Activated CD8-positive, alpha-beta memory T cell treated with anti-CD3 and anti-CD28 coated beads for 48 hours (primary cell): ENCODE data around the gene CRNN.

Experiments
- DNase-seq, 3 experiments: peaks; one replicate each; pipeline ENCODE4 v3.0.0-alpha.2; 2020; ENCODE audit warnings: low read depth in 2 of 3, low spot score in 2 of 3

The CRNN gene

GRCh38 chr1:152426731-152427130 is 12.7 kb upstream of the CRNN start:
- DNase-seq: no peak

- DNase-seq: no peak
Observed at GRCh38 chr1:152419917-152420316, 5.9 kb upstream of the CRNN start.

DNA sequence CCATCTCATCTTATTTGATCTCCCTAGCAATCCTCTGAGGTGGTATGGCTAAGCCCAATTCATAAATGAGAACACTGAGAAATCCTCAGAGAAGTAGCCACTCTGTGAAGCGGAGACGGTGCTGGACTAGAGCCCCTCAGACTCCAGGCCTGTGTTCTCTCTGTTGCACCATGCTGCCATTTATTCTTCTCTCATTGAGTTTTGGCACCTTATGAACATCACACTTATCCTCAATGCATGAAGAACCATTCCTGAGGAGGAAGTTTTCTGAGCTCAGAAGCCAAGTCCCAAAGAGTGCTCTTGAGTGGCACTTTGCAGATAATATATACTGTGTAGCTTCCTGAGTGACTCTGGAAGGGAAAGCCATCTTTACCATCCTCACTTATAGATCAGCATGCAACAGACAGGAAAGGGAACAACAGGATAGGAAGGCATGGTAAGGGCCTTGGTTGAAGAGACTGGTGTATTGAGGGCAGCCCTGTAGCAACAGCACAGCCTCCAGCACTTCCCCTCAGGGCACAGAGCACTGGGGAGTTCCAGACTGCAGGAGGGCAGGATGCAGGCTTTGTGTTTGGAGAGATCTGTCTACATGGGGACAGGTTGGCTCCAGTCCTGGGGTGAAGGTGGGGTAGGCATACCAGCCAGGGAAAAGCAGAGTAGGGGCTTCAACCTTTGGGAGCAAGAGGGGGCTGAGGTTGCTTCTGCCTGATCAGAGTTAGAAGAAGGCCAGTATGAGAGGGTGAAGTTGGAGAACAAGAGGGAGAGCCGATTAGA is 1.6 kb upstream of the CRNN start:
- DNase-seq: no peak

GRCh38 chr1:152412756-152413155 is 1.3 kb downstream of the CRNN start:
- DNase-seq: no peak

GRCh38 chr1:152411134-152411533 is 2.9 kb downstream of the CRNN start:
- DNase-seq: no peak

GRCh38 chr1:152410599-152410998 is 3.5 kb downstream of the CRNN start:
- DNase-seq: no peak

GRCh38 chr1:152410028-152410427 is 4.0 kb downstream of the CRNN start:
- DNase-seq: no peak

DNA sequence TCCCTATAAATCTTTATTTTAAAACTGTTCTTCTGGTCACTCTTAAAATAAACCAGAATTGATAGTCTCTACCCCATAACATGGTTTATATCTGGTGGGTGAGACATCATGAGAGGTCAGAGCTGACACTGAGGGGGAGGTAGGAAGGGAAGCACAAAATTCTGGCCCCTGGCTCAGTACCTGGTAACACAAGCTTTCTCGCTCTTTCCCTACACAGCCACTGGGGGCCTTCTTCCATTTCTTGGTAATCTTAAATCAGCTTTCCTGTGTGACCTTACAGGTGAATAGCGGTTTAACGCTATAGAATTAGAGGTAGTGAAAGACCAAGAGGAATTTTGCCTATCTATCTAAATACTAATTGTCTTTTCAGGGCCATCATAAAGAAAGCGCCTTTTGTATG is 5.4 kb downstream of the CRNN start:
- no peak for DNase-seq

GRCh38 chr1:152398812-152399698 is 15.0 kb downstream of the CRNN start:
- no peak for DNase-seq

- DNase-seq: no peak
Observed at GRCh38 chr1:152397474-152397873, 16.6 kb downstream of the CRNN start.

DNA sequence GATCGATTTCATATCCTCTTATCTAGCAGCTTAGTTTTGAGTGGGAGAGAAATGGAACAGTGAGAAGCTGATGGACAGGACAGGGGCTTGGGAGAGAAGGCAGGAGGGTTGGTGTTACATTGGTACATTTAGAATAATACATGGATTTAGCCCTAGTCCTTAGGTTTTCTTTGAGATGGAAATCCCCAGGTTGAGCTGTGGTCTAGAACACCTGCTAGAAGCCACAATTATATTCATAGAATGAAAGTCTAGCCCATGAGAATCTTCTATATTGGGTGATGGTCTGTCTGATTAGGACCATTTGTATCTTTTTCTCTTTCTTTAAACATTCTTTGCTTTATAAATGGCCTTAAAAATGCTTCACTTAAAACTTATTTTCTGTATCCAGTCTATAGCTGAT is 19.9 kb downstream of the CRNN start:
- DNase-seq: no peak

DNA sequence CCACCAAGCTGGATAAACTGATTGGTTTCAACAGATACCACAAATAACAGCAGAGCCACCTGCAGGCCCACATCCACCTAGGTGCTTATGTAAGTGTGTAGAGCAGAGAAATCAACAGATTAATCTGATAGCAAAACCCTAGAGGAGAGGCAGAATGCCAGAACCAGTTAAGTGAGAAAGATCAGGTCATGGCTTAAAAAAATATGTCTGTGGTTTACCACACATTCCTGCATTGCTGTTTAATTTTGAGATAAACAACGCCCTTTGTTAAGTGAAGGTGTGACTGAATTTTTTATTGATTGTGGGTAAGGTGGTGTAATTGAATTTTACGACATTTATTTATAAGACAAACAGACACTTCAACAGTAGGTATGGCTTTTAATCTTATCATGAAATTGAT is 21.2 kb downstream of the CRNN start:
- DNase-seq: no peak

DNA sequence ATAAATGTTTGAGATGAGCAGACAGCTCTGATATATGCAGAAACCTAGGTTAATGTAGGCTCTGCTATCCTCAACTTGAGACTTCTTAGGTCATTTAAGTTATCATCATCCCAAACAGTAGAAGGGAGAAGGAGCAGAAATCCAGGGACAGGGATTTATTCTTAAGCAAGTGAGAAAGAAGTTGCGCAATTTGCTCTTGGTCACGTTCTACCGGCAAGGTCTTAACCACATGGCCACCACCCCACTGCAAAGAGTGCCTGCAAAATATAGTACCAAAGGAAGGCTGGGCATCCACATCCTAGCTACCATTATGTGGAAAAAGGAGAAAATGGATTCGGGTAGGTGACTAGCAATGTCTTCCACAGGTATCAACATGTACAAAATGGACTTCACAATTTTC is 25.2 kb downstream of the CRNN start:
- DNase-seq: no peak

- no peak for DNase-seq
Observed at GRCh38 chr1:152386940-152387339, 27.1 kb downstream of the CRNN start.

DNA sequence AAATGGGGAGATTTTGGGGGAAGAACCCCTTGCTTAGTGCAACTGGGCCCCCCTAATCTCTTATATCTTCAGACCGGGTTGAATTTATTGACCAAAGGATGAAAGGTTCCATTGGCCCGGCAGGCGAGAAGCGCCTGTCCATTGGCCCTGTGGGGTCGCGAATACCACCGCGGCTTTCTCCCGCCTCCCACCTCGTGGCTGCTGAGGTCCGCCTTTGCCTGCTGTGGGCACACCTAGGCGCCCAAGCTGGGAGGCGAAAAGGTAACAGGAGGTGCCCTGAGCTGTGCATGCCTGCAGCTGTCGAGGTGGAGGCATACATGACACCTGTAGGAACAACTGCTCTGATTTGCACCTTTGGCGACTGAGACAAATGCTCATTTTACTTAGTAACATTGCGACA is 33.1 kb downstream of the CRNN start:
- no peak for DNase-seq

- no peak for DNase-seq
Observed at GRCh38 chr1:152374451-152374850, 39.6 kb downstream of the CRNN start.

- DNase-seq: no peak
Observed at GRCh38 chr1:152372672-152373071, 41.4 kb downstream of the CRNN start.

DNA sequence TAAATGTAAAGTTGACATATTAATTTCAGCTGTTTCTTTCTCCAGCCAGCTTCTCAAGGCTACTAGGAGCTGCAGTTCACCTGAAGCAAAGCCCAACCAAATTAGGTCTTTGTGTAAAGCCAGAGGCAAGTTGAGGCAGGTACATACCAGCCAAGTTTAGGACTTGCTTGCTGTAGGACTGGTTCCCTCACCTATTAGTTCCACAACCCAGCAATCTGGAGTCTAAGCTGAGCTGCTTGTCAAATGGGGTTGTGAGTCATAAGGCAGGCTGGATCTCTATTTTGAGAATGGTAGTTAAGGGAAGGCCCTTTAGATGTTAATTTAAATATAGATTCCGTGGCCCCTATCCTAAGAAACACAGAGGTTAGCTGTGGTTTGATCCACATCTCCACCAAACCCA is 46.6 kb downstream of the CRNN start:
- no peak for DNase-seq

DNA sequence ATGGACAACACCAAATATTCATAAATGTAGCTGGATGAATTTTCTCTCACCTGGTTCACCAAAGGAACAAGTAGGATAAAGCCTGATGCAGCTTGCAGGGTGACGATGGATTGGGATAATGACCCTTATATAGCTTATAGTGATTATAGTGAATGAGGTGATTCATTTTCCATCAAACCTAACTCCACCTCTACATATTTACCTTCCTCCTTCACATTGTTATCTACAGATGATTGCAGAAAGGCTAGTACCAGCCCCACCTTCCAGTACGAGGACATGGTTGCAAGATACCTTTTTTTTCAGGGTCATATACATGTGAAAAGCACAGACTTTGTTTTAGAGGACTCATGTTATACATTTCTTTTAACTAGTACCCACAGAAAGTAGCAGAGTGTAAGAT is 54.2 kb downstream of the CRNN start, which contains the start of gene FLG2:
Gene FLG2, minus strand, starts transcription at position 101 of the 400 bp plus-strand sequence. CDS start 1,122 bp downstream, outside the sequence.
- DNase-seq: no peak
